Measurements from ENCODE around the gene HPS5. TPM values are rescaled to one million over a fixed set of nuclear protein-coding genes. Genes with fewer than 3 reads are reported as not detected.

HPS5 gene
- total RNA-seq, 6 experiments from 2014 or later: 31.4 to 41.5 (median 34.4) TPM

DNA sequence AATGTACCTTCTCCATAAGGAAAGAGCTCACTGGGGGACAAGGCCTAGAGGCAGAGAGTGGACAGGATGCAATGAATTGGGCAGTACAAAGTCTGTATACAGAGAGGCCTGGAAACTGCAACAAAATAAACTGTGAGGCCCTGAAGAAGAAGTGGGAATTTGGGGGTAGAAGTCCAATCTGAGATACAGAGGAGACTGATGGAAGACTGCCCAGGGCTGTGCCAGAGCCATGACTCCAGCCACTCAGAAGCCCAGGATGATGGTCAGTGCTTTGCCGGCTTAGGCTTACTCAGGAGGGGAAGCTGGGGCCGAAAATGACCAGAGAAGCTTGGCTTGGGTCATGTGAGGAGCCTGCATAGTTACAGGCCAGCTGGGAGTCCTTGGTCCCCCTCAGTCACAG, 91.1 kb downstream of the HPS5 start:
- Mint-ChIP-seq H3K4me1 (ENCODE audit: low read depth) (no peaks in the 10 kb centered on the region), H3K4me3 (no peak overlapping the region), H3K9me3 (no peaks in the 10 kb centered on the region), H3K27me3 (ENCODE audit: insufficient read depth) (peaks cover 18% of the 10 kb centered on the region), H3K36me3 (ENCODE audit: low read depth) (no peaks in the 10 kb centered on the region), H3K27ac (no peak overlapping the region)
- TF ChIP-seq, protein P1, sequence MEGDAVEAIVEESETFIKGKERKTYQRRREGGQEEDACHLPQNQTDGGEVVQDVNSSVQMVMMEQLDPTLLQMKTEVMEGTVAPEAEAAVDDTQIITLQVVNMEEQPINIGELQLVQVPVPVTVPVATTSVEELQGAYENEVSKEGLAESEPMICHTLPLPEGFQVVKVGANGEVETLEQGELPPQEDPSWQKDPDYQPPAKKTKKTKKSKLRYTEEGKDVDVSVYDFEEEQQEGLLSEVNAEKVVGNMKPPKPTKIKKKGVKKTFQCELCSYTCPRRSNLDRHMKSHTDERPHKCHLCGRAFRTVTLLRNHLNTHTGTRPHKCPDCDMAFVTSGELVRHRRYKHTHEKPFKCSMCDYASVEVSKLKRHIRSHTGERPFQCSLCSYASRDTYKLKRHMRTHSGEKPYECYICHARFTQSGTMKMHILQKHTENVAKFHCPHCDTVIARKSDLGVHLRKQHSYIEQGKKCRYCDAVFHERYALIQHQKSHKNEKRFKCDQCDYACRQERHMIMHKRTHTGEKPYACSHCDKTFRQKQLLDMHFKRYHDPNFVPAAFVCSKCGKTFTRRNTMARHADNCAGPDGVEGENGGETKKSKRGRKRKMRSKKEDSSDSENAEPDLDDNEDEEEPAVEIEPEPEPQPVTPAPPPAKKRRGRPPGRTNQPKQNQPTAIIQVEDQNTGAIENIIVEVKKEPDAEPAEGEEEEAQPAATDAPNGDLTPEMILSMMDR (IDR thresholded peaks at IDR 0.05): no peak
- no peak for DNase-seq

DNA sequence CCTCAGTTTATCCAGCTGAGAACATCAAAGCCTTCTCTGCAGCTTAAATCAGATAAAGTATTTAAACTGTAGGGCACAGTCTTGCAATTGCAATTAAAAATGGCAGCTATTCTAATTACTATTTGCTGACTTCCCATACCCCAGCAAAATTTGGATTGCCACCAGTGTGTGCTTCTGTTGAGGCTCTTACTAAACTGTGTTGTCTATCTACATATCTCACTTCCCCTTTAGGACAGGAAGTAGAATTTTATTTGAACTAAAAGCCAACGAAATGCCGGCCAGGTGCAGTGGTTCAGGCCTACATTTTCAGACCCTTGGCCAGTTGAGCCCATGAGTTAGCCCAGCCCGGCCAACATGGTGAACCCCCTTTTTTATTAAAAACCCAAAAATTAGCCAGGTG, 92.4 kb downstream of the HPS5 start:
- DNase-seq: no peak
- Mint-ChIP-seq H3K9me3 (no peaks in the 10 kb centered on the region), H3K27ac (no peak overlapping the region), H3K27me3 (ENCODE audit: insufficient read depth) (peaks cover 15% of the 10 kb centered on the region), H3K36me3 (ENCODE audit: low read depth) (no peaks in the 10 kb centered on the region), H3K4me3 (no peak overlapping the region), H3K4me1 (ENCODE audit: low read depth) (no peaks in the 10 kb centered on the region)
- TF ChIP-seq, protein P1 (IDR thresholded peaks at IDR 0.05): no peak

Other genes with a start within 250 kb of the HPS5 start
- gene SAAL1, start 216.1 kb downstream of the HPS5 start, total RNA-seq (2021; fragmentation: NEBNext Ultra II Directional; extraction: Animal tissue kit (Norgen Biotek cat#: 25700)): 10 to 100 TPM; 10.3 to 16.6 (median 15.3) TPM
- not detected for gene MRGPRX3, start 189.6 kb downstream of the HPS5 start, total RNA-seq (2021; fragmentation: NEBNext Ultra II Directional; extraction: Animal tissue kit (Norgen Biotek cat#: 25700))
- not detected for gene MRGPRX4, start 149.3 kb downstream of the HPS5 start, total RNA-seq (2021; fragmentation: NEBNext Ultra II Directional; extraction: Animal tissue kit (Norgen Biotek cat#: 25700))
- gene SAA4, start 85.3 kb downstream of the HPS5 start, total RNA-seq (2021; fragmentation: NEBNext Ultra II Directional; extraction: Animal tissue kit (Norgen Biotek cat#: 25700)): not detected
- not detected for gene SAA2, start 73.5 kb downstream of the HPS5 start, total RNA-seq (2021; fragmentation: NEBNext Ultra II Directional; extraction: Animal tissue kit (Norgen Biotek cat#: 25700))
- gene SAA1, start 55.9 kb downstream of the HPS5 start, total RNA-seq (2021; fragmentation: NEBNext Ultra II Directional; extraction: Animal tissue kit (Norgen Biotek cat#: 25700)): under 1 TPM in 2 of 6 experiments, not detected in 4; 0.50 to 0.55 TPM
- gene GTF2H1, start 427 bp upstream of the HPS5 start, total RNA-seq (2021; fragmentation: NEBNext Ultra II Directional; extraction: Animal tissue kit (Norgen Biotek cat#: 25700)): 10 to 100 TPM; 45.3 to 58.1 (median 52.7) TPM
- 1,000 to 10,000 TPM; 1,331 to 1,603 (median 1,438) TPM for gene LDHA, start 72.4 kb upstream of the HPS5 start, total RNA-seq (2021; fragmentation: NEBNext Ultra II Directional; extraction: Animal tissue kit (Norgen Biotek cat#: 25700))
- 1 to 10 TPM in 4 of 6 experiments, under 1 TPM in 2; 0.52 to 2.7 (median 2.0) TPM for gene LDHC, start 90.2 kb upstream of the HPS5 start, total RNA-seq (2021; fragmentation: NEBNext Ultra II Directional; extraction: Animal tissue kit (Norgen Biotek cat#: 25700))
- gene LDHAL6A, start 133.7 kb upstream of the HPS5 start, total RNA-seq (2021; fragmentation: NEBNext Ultra II Directional; extraction: Animal tissue kit (Norgen Biotek cat#: 25700)): not detected
- 10 to 100 TPM; 56.9 to 82.7 (median 71.4) TPM for gene TSG101, start 204.8 kb upstream of the HPS5 start, total RNA-seq (2021; fragmentation: NEBNext Ultra II Directional; extraction: Animal tissue kit (Norgen Biotek cat#: 25700))

All from HFFc6 (cell line).